NCI-H82 treated with DMSO at 0.1 percent for 48 hours (cell line): Measurements from ENCODE around the gene THEM5.

Experiments
- DNase-seq: peaks from one replicate; lab custom pipeline; 2025; ENCODE audit not compliant: unreplicated experiment; lab: John Stamatoyannopoulos, UW

Gene THEM5

GRCh38 chr1:151822404-151822803, 31.1 kb downstream of the THEM5 start:
- no peak for DNase-seq

GRCh38 chr1:151820940-151821339, 32.6 kb downstream of the THEM5 start:
- DNase-seq, result no peak

GRCh38 chr1:151819976-151820623, 33.4 kb downstream of the THEM5 start:
- no peak for DNase-seq

DNA sequence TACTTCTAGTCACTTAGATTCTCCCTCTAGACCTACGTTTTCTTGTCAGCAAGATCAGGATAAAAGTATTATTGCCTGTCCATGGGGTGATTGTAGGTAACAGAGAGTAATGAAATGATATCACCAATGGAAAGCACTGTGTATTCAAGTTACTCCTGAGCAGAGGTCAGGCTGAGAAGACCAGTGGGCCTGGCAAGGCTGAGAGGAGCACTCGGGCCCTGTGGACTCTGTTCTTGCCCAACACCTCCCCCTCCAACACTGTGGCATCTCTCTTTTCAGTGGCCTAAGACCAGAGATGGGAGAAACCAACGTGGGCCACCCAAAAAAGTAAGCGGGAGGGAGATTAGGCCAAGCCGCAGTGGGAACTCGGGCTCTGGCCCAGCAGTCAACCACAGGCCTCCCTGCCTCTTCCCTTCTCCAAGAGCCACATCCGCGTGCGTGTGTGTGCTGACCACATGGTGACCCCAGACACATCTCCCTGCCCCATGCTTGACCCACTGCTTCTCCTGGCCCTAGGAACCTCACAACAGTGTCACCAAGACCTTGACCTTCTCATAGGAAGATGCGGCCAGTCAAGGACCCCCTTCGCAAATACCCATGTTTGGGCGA, 34.2 kb downstream of the THEM5 start:
- no peak for DNase-seq

- DNase-seq, result no peak
These were observed 36.2 kb downstream of the THEM5 start for GRCh38 chr1:151817353-151817730.

- DNase-seq, result no peak
These were observed 36.8 kb downstream of the THEM5 start for GRCh38 chr1:151816548-151817352.

DNA sequence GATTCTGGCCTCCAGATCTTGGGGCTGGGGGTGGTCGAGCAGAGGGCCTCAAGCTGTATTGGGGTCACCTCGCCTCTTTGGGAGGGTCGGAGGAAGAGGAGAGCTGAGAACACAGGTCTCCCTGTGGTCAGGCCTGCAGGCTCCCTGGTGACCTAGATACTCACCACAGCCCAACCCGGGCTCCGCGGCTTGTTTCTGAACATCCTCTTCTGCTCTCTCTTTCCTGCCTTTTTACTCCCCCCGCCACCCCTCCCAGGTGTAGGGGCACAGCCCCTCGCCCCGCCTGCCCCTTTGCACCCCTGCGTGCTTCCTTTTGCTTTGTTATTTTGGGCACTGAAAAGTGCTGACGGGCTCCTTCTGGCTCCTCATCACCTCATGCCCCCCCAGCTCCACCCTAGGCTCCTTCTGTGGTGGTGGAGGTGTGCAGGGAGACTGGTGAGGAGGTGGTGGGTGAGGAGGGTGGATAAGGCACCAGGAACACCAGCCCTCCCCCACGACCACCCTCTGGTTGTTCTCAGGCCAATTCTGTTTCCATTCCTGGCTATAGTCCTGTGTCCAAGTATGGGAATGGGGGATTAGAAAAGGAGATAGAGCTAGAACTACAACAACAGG, 37.7 kb downstream of the THEM5 start:
- no peak for DNase-seq

- DNase-seq, result no peak
These were observed 38.5 kb downstream of the THEM5 start for GRCh38 chr1:151814971-151815545.

DNA sequence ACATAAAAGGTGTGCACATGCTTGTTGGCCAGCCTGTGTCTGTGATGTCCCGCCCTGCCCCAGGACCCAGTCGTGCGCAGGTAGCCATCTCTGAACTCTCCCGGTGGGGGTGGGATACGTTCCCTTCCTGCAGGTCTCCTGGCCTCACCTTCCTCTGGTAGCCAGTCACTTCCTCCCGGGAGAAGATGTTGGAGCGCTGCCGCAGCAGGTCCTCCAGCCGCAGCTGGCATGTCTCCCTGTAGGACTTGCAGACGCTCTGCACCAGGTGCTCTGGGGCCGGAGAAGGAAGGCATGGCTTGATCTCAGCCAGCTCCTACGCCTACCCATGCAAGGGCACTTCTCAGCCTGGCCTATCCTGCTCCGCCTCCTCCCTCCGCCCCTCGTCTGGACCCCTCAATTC, 39.1 kb downstream of the THEM5 start:
- DNase-seq, result no peak

DNA sequence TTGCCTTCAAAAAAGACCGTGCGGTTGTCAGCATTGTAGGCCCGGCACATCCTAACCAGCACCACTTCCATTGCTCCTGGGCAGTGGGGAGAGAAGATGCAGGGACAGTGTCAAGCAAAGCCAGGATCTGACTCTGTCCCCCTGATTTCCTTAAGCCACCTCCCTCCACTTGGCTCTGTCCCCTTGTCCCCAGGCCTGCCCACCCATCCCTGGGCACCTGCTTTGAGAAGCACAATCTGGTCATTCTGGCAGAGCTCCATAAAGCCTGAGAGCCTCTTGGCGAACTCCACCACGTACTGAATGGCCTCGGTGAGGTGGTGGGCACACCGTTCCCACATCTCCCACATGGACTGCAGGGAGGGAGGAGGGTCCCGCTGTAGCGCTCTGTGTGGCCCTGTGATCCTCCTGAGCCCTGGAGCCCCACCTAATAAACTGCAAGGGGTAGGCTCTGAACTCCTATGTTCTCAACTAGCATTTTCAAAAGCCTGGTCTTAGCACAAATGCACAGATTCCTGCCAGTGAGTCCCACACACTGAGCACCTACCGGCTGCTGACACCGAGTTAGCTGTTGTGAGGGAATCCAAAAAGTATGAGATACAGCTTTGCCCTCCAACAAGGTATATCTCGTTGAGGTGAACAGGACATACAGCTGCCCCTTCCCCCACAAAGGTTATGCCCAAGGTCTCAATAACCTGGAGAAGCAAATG, 40.1 kb downstream of the THEM5 start:
- DNase-seq, result no peak

DNA sequence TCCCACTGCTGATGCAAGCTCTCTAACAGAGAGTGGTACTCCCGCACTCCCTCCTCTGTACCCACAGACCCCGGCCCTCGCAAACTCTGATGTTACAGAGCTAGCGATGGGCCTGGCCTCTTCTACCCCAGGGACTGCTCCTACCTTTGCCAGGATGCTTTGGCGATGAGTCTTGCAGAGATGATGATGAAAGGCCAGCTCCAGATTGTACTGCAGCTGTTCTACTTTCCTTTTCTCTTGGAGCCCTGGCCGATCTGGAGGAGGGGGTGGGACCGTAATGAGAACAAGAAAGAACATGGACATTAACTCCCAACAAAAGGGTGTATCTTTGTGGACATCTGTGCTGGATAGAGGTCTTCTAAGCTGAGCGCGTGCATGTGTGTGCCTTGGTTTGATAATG, 42.3 kb downstream of the THEM5 start:
- DNase-seq, result no peak

DNA sequence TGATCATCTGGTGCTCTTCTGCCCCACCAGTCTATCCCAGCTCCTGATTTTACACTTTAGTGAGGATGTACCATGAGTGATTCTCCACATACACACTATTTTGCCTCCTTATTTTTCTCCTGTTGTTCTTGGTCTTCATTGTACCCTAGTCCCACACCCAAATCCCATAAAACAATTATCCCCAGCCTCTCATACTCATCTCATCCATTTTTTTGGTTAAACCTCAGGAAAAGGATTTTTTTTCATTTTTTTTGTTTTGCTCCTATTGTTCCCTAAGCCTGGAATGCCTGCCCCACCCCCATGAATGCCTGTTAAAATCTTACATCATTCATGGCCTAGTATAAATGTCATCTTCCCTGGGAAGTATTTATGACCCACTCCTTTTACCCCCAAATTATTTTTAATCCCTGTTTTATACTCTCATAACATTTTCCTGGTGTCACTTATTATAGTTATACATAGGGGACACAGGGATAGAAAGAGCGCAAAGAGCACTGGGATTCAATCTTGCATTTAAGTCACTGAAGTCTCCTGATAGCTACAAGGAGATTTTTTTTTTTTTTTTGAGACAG, 43.4 kb downstream of the THEM5 start:
- no peak for DNase-seq

DNA sequence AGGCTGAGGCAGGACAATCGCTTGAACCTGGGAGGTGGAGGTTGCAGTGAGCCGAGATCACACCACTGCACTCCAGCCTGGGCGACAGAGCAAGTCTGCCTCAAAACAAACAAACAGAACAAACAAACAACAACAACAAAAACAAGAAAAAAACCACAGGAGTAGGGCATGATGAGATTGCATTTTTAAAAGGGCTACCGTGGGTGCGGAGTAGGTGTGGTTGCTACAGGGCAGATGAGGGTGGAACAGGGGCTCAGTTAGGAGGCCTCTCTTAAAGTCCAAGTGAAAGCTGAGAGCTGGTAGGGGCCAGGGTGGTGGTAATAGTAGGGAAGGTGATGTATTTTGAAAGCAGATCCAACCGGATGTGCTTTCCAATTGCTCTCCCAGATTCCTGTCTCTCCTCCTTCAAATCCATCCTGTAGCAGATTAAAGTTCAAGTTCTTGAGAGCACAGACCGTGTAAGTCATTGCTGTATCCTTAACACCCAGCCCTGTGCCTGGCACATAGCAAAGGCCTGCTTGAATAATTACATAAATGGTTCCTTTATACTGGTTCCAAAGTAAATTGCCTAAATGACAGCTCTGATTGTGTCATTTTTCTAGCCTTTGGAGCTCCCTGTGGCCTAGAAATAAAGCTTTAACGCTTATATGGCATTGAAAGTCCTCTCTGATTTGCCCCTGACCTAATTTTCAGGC, 44.1 kb downstream of the THEM5 start:
- DNase-seq, result no peak

DNA sequence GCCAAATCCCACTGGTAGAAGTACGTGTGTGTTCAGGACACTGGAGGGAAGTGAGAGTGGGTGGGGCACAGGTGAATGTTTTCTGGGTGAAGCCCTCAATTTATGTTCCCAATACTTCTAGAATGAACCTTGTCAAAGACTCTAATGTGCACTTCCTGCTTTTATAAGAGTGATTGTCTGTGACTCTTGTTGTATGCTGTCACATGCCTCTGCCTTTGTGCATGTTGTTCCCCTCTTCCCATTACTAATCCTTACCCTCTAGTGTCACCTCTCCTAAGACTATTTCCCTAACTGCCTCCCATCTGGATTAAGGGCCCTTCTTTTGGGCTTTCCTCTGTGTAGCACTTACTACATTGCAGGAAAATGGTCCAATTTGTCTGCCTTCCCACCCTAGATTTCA, 45.7 kb downstream of the THEM5 start:
- DNase-seq, result no peak

GRCh38 chr1:151807131-151807530, 46.4 kb downstream of the THEM5 start:
- DNase-seq, result no peak

DNA sequence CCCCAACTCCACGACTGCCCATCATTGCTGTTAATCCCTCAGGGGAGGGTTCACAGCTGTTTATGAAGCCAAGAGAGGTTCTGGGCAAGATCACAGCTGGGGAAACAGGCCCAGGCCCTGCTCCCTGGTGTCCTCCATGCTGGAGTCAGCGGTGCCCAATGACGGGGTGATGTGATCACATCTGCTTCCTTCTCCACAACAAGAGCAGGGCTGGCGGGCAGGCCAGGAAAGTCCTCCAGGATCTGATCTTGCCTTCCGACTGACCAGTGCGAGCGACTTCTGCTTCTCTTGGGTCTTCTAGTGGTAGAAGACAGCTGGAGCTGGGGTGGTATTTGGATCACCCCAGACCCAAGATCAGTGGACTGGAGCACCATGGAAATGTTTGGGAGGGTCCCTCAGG, 47.3 kb downstream of the THEM5 start:
- no peak for DNase-seq

DNA sequence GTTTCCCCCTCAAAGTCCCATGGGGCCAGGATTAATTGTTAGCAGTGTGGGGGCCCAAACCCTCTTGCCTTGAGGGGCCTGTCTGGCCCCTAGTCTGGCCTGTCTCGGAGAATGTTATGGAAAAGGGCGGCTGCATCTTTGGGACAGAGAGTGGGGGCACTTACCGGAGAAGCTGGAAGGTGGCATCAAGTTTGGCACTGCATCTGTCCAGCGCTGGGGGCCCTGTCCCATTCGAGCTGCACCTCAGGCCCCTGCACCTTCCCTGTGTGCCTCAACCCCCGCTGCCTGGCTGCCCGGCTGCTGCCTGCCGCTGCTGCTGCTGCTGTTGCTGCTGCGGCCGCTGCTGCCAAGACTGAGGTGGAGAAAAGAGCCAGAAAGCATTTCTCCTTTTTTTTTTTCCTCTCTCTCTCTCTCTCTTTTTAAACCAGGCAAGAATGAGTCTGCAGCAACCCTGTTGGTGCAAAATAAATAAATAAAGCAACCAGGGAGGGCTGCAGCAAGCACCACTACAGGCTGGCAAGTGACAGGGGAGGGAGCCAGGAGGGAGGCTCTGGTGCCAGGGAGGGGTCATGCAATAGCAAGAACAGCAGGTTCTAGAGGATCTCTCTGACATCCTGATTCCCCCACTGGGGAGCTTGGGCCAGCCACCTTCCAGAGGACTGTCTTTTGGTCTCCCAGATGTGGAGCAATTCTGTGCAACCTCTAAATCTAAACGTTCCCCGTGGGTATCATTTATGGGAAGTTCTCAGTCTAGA, 48.3 kb downstream of the THEM5 start, which contains the start of gene LINGO4:
TSS of gene LINGO4 (minus strand) at position 354 of the 755 bp plus-strand sequence. CDS start 2,715 bp downstream, outside the sequence.
- DNase-seq, result no peak

GRCh38 chr1:151803915-151804314, 49.6 kb downstream of the THEM5 start:
- DNase-seq, result no peak

GRCh38 chr1:151803164-151803563, 50.3 kb downstream of the THEM5 start:
- no peak for DNase-seq
